GM21576 (cell line): ENCODE measurements around the gene COPA.
"Not testable (repeated sequence)": the region's sequence is repeated elsewhere in the genome, so short reads cannot be mapped to it uniquely, and the experiment has no call there.

ENCODE experiments used
- ATAC-seq: cut with Tn5 transposase; IDR thresholded peaks from one replicate; pipeline ENCODE4 v1.9.1; 2021; ENCODE audit warnings: mild to moderate bottlenecking, moderate library complexity; ENCODE audit not compliant: unreplicated experiment

COPA gene

DNA sequence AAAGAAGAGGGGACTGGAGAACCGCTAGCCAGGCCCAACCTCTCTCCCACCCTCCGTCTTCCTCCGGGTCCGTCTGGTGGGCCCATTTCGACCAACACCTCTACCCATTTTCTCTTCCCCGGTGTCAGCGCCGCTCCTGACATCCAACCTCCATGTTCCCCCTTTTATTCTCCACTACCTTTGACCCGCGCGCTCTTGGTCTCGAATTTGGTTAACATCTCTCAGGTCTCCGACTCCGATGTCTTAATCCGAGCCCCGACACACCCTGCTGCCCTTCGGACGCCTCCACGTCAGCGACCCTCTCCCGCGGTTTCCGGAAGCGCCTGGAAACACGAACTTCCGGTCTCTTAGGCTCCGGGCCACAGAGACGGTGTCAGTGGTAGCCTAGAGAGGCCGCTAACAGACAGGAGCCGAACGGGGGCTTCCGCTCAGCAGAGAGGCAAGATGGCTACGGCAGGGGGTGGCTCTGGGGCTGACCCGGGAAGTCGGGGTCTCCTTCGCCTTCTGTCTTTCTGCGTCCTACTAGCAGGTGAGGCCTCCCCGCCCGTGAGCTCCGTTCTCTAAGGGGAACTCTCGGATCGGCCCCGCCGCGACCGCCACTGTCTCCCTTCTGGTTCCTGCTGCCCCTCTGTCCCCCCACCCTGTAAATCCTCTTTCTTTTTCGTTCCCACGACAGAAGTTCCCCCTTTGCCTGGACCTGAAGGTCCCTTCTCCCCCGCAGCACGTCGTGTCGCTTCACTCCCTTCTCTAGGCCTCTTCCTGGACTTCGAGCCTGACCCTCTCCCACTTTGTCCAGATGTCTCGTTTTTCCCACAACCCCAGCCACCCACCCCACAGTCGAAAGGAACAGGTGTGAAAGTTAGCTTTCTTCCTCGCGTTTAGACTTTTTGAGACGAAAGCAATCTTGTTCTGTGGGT, at the start of gene COPA, which contains the start of gene NCSTN:
Gene COPA, minus strand, starts transcription at position 298 of the 917 bp plus-strand sequence. Its CDS starts 80 bp downstream, at position 218.
Gene NCSTN, plus strand, starts transcription at position 431 of the 917 bp plus-strand sequence. Its CDS starts 14 bp downstream, at position 445.
- ATAC-seq, result peak; percentile 87

DNA sequence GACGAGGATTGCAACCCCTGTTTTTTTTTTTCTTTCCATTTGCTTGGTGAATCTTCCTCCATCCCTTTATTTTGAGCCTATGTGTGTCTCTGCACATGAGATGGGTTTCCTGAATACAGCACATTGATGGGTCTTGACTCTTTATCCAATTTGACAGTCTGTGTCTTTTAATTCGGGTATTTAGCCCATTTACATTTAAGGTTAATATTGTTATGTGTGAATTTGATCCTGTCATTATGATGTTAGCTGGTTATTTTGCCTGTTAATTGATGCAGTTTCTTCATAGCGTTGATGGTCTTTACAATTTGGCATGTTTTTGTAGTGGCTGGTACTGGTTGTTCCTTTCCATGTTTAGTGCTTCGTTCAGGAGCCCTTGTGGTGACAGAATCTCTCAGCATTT, 45.4 kb upstream of the COPA start:
- ATAC-seq, result not testable (repeated sequence)

DNA sequence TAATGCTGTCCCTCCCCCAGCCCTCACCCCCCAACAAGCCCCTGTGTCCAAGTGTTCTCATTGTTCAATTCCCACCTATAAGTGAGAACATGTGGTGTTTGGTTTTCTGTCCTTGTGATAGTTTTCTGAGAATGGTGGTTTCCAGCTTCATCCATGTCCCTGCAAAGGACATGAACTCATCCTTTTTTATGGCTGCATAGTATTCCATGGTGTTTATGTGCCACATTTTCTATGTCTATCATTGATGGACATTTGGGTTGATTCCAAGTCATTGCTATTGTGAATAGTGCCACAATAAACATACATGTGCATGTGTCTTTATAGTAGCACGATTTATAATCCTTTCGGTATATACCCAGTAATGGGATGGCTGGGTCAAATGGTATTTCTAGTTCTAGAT, 41.8 kb upstream of the COPA start:
- not testable (repeated sequence) for ATAC-seq

DNA sequence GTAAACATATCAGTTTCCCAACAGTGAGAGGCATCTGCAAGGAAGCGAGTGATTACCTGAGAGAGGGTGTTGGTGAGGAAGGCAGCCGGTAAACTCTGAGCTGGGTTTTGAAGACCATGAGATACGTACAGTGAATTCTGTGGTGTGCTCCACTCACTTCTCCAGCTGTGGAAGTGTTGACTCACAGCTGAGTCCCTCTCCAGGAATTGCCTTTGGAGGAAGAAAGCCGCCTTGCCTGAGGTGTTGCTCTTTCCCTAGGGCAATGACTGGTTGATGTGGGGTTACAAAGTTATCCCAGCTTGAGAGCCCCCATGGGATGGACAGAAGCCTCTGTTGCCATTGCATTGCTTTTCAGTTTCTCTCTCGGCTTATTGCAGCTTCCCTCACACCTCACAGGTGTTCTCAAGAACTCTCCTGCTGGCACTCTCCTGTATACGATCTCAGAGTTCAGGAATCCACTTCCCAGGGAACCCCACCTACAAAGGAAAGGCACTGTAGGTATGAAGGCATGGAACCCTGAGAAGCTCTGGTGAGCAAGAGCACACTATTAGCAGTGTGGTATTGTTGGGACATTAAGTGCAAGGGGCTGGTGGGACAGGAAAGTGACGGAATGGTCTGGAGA, 34.6 kb upstream of the COPA start:
- no peak for ATAC-seq

DNA sequence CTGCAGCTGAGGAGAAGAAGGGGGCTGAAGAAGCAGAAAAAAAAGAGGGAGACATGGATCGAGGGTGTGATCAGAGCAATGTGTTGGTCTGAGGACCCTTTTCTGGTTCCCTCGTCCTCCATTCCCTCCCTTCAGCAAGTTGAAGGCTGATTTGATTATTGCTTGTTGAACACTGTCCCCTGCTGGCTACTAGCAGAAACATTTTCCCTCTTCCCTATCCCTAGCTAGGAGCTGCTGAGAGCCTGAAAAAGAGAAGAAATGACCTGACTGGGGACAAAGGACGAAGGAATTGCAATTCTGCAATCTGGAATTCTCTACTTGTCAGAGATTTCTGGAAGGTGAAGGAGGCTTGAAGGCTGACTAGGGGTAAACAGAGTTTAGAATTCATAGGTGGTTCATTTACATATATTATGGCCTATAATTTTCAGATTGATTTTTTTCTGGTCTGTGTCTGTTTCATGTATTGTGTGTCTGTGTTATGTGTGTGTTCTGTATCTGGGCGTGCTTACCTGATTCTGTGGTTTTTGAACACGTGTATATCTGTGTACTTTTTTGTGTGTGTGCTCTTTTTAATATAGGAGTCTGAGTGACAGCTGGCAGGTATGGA, 33.6 kb upstream of the COPA start:
- no peak for ATAC-seq

DNA sequence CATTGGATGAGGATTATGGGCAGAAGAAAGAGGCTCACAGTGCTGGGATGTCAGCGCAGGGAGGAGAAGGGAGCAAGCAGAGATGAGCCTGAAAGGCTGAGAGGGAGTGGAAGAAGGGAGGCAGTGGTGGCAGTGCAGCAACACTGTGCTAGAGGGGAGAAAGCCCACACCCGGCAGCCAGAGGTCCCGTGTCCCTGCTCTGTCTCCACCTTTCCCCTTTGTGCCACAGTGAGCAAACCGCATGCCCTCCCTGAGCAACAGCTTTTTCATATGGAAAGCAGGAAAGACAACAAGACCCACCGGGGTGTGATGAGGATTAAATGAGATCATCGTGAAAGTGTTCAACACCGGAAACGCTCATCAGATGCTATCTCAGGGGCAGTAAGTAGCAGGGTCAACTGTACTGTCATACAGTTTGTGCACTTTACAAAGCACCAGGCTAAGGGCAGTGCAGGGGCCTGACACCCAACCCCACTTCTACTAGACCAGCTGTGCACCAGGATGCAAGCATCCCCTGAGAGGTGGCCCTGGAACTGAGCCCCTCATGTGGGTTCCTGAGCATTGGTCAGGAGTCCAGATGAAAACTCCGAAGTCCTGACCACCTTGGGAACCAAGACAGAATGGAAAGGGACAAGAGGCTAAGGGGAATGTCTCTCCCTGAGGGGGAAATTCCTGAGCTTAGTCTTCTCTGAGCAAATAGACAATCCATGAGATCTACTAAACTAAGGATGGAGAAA, 32.9 kb upstream of the COPA start:
- ATAC-seq, result no peak

DNA sequence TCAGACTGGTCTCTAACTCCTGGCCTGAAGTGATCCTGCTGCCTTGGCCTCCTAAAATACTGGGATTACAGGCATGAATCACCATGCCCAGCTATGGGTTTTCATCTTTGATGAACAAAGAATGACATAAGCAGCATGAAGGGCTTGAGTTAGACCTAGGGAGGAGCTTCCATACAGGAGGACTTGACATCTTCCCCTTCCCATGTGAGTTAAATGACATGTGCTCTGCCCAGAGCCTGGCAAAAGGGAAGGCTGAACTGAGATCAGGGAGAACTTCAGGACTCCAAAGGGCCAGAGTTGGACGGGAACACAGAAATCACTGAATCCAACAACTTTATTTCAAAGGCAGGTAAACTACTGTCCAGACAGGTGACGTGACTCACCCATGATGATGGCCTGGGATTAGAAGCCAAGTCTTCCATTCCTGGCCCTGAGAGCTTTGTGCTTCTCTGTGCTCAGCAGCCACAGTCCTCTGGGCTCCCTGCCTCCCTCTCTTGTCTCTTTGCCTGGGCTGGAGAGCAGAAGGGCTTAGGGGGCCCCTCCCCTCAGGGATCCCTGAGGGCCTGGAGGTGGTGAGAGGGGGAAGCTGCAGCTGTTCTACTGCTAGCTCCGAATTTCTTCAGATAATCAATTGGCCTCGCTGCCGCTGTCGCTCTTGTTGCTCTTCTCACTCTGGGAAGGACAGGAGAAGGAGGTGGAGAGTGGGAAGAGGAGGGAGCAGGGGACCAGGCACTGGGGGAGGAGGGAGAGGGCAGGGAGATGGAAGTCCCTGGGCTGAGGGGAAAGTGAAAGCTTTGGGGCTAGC, 31.5 kb upstream of the COPA start:
- no peak for ATAC-seq

DNA sequence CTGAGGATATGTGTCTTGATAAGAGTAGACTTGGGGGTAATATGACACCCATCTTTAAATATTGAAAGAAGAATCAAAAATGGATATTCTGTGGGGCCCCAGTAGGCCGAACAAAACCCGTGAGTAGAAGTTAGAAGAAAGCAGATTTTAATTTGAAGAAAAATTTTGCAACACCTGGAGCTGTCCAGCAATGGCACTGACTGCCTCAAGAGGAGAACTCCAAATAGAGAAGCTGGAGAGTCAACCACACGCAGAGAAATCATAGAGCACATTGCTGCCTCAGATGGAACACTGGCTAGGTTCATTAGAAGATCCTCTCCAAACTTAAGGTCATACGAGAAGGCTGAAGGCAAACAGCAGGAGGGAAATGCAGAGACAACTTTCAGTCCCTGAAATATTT, 30.6 kb upstream of the COPA start:
- ATAC-seq, result no peak

DNA sequence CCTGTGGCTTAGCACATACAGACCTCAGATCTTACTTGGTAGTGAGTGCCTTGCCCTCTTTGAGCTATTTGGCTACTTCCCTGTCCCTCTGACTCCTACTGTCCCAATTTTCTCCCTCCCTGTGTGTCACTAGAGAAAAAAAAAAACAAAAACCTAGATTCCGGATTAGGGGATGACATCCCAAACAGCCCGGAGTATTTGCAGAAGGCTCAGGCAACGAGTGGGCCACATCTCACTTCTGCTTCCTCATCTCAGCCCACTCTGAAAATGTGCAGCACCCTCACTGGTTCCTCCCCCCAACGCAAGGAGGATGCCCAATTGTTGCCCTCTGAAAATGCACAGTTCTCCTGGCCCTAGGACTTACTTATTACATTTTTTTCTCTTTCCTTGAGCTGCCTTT, 28.7 kb upstream of the COPA start:
- ATAC-seq, result no peak

DNA sequence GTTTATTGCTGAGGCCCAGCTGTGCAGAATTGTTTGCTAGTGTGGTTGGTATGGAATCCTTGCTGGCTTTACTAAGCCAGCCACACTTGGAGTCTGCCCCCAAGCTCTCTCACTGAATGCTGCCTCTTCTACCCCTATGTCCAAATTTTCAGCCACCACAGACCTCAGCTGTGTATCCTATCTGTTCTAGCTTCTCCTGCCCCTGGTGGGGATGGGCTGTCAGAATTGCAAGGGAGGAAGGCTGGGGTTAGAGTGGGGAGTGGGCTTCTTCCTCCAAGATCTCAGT, 28.2 kb upstream of the COPA start:
- ATAC-seq, result no peak

DNA sequence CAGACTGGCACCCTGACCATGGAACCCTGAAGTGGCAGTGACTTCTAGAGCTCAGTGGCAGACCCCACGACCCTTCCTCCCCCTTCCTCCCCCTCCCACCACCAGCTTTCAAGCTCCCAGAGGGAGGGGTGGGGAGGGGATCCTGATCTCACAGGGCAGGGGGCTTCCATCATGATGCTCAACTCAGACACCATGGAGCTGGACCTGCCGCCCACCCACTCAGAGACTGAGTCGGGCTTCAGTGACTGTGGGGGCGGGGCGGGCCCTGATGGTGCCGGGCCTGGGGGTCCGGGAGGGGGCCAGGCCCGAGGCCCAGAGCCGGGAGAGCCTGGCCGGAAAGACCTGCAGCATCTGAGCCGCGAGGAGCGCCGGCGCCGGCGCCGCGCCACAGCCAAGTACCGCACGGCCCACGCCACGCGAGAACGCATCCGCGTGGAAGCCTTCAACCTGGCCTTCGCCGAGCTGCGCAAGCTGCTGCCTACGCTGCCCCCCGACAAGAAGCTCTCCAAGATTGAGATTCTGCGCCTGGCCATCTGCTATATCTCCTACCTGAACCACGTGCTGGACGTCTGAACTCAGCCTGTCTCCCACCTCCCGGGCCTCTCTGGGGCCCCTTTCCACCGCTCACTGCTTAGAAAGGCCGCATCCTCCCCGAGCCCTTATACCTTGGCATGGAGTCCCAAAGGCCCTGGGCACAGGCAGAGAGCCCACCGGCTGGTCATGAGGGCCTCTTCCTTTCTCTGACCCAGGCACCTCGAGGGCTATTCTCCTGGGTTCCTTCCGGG, 27.7 kb upstream of the COPA start:
- no peak for ATAC-seq

DNA sequence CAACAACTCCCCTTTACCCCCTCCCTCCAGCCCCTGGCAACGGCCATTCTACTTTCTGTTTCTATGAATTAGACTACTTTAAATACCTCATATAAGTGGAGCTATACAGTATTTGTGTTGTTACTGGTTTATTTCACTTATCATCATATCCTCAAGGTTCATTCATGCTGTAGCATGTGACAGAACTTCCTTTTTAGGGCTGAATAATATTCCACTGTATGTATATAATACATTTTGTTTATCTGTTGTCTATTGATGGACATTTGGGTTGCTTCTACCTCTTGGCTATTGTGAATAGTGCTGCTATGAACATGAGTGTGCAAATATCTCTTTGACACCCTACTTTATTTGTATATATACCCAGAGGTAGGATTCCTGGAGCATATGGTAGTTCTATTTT, 26.0 kb upstream of the COPA start:
- no peak for ATAC-seq

DNA sequence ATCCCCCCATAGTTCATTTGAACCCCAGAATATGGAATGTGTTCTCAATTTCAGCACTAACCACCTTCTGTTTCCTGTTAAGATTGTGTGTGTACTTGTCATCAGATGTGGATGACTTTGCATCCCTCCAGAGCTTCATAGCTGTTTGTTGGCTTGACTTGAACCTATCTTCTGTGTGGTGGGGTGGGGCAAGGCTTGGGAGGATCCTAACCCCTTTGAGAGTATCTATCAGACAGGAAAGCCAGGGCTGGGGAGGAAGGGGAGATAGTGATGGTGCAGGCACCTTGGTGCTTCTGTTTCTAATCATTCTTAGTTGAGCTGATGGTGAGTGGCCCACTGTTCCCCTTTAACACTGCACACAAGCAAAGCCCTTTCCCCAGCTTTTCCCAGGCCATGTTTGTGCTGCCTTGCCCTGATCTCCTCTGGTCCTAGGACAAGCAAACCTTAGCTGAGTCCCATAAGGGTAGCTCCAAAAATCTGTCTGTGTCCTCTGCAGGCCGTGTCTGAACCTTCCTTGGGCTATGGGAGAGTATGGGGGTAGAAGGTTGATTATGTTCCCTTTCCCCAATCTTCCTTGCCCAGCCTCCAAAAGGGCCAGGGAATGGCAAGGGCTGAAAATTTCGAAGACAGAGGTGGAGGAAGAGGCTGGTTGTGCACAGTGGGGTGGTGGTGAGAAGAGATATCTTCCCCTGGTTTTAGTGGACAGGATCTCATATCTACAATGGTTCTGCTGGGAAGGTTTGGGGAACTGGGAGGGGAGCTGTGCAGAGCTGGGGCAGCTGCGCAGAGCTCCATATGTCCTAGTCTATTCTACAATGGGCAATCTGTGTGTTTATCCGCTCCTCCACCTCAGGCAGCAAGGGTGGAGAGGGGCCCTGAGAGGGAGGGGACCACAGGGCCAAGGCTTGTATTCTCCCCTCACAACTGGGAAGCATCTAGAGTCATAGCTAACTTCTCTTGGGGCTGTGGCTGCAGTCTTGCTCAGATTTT, 25.2 kb upstream of the COPA start:
- ATAC-seq, result no peak

DNA sequence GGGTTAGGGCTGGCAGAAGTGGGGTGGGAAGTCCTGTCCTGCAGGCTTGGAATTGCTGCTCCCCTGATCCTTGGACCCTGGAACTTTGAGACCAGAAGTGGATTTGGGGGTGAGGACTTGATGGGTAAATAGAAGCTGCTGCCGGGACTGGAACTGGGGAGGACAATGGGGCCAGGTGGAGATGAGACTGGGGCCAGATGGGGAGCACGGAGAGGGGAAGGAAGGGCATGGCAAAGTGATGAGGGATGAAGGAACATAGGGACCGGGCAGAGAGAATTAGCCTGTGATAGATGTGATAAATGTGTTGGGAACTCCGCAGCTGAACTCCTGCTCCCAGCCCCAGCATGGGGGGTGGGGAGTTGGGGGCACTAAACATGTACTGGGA, 24.5 kb upstream of the COPA start:
- no peak for ATAC-seq

DNA sequence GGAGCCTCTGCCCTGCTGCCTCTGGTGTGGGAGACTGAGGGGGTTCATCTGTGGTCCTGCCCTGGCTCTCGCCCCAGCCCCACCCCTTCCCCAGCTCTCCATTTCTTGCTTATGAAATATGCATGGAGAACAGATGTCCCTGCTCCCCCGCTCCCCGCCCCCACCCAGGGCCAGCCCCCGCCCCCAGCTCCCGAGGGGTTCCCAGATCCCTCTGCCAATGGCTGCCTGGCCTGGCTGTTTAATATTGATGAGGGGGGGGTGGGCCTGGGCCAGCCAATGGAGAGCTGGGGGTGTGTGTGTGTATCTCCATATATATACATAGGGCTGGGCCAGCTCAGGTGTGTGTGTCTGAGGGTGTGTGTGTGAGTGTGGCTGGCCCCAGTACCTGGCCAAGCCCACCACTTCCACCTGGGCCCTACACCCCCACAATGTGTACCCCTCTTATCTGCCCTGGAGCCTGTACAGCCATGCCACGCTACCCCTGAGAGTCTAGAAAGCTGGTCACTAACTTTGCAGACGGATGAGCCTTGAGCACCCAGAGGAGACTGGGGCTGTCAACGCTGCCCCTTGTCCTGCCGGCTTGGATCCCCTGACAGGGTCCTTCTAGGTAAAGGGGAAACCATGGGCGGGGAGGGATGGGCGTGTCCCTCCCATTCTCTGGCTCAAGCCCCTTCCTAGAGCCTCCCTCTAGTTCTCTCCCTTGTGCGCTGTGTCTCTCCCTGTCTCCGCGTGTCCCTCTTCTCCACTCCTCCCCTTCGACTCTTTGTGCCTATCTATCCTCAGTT, 23.9 kb upstream of the COPA start, which contains the start of gene NHLH1:
Gene NHLH1, plus strand, starts transcription at position 341 of the 785 bp plus-strand sequence. CDS start 3,661 bp downstream, outside the sequence.
- no peak for ATAC-seq

DNA sequence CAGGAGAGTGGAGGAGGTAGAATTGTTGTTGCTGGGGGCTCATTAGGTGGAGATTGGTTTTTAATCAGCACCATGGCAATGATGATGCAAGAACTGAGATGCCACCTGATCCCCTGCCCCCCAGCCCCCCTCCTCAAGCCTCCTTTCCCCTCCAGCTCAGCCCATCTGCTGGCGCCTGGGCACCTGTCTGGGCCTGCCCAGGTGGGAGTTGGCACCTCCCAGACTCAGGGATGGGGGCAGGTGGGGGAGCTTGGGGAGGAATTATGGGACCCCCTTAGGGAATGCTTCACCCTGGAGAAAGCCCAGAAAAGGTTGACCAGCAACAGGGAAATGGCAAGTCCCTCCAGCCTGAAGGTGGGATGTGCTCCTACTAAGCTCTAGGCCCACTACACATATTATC, 22.3 kb upstream of the COPA start:
- ATAC-seq, result no peak

DNA sequence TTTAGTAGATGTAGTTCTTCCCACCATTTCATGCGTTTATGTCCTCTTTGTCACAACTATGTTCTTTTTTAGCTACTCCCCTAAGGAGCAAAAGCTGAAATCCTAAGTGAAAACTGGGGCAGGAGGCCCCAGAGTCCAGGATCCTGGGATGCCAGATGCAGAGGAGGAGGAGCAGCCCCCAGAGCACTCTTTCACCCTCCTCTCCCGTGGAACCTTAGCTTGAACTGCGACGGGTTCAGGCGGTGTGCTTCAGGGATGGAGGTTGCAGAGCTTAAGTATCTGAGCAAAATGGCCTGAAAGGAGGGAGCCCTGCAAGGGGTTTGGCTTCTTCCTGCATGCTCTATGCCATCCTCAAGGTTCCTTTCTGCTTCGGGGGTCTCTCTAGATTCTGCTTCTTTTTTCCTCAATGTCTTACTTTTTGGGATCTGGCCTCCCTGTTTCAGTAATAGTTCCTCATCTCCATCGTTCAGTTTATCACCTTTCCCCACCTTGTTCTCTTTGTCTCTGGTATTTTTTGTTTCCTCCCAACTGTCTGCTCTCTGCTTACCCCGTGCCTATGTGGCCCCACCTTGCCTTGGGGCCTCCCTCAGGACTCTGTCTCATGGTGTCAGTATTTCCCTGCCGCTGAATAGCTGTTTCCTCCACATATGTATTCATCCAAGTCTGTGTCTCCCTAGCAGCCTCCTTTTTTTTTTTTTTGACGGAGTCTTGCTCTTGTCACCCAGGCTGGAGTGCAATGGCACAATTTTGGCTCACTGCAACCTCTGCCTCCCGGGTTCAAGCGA, 21.1 kb upstream of the COPA start:
- ATAC-seq, result no peak
